Measurements from ENCODE around the gene SLC2A13.
"Not testable (repeated sequence)": the region's sequence is repeated elsewhere in the genome, so short reads cannot be mapped to it uniquely, and the experiment has no call there.

The SLC2A13 gene

DNA sequence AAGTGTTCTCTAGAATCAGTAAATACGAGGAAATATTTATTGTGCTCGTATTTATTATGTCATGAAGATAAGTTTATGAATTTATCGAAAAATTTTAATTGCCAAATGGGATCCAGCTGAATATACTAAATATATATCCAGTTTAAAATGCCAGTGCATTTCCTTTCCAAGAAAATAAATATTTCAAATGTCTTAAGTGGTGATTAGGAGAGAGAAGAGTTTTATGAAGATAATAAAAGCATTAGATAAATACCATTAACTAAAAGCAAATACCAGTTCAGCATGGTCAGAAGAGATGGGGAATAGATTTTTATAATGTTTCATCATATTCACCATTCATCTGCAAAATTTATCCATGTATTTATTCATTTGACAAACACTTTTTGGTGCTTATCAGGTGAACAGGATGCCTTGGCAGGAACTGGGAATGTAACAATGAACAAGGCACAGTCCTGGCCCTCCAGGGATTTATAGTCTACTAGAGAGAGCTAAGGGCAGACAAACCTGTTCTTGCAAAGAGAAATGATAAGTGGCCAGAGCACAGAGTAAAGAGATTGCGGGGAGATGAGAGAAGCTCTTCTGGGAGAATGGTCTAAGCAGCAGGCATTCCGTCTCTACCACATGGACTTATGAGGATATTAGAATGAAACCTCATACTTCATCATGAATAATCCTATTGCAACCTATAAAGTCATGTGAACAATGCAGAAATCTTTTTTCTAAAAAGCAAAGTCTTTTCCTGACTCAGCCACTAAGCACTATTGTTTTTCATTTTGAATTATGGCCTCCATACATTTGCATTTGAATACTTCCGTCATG, 342.6 kb downstream of the SLC2A13 start:
- no peak for DNase-seq (ENCODE audit: low read depth, low spot score)

- DNase-seq (ENCODE audit: low read depth, low spot score), result no peak
Measured at GRCh38 chr12:39755478-39755877, 350.4 kb downstream of the SLC2A13 start.

DNA sequence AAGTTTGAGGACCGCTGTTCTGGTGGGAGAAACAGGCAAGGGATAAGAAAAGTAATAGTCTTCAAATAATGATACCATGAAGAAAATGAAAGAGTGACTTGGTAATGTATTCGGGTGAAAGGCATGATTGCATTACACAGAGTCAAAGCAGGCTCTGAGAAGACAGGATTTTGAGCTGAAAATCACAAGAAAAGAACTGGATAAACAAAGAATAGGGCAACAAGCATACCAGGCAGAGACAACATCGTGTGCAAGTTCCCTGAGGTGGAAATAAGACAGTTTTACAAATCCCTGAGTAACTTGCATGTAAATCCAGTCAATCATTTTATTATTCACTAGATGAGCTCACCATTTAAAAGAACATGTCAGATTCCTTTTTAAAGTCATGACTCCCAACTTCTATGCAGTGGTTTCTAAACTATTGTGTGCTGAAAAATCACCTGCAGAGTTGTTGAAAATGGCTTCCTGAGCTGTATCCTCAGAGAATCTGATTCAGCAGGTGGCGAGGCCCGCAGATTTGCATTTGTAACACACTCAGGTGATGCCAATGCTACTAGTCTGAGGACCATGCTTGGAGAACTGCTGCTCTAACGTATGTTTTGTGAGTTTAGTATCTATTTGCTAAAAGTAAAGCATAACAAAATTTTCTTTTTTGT, 353.3 kb downstream of the SLC2A13 start:
- DNase-seq (ENCODE audit: low read depth, low spot score), result peak; percentile 77

DNA sequence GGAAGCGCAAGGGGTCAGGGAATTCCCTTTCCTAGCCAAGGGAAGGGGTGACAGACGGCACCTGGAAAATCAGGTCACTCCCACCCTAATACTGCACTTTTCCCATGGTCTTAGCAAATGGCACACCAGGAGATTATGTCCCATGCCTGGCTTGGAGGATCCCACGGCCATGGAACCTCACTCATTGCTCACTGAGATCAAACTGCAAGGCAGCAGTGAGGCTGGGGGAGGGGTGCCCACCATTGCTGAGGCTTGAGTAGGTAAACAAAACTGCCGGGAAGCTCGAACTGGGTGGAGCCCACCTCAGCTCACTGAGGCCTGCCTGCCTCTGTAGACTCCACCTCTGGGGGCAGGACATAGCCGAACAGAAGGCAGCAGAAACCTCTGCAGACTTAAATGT, 359.7 kb downstream of the SLC2A13 start:
- not testable (repeated sequence) for DNase-seq (ENCODE audit: low read depth, low spot score)

DNA sequence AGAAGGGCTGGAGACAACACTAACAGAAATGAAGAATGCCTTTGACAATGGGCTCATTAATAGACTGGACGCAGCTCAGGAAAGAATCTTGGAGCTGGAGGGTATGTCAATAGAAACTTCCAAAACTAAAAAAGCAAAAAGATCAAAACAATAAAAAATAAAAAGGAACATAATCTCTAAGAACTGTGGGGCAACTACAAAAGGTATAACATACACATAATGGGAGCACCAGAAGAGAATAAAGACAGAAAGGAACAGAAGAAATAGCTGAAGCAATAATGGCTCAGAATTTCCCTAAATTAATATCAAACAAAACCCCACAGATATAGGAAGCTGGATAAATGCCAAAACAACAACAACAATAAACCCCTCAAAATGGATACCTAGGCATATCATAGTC, 362.2 kb downstream of the SLC2A13 start:
- DNase-seq (ENCODE audit: low read depth, low spot score), result no peak

- no peak for DNase-seq (ENCODE audit: low read depth, low spot score)
Measured at GRCh38 chr12:39736406-39736805, 369.5 kb downstream of the SLC2A13 start.

DNA sequence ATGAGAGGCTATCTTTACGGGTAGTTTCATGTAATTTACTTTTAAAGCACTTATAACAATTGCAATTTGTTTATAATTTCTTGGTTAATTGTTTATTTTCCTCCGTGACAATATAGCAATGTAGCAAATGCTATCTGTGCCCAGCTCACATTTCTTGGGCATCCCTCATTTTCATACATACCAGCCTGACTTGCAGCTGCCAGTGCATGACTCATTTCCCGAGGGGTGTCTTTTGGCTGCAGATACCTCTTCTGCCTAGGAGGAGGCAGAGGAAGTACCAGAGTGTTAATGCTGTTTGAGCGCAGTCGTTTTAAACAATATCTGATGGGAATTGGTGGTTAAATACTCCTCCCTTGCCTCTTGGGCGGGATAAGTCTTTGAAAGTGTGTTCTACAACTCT, 382.1 kb downstream of the SLC2A13 start:
- DNase-seq (ENCODE audit: low read depth, low spot score), result peak; percentile 3

- no peak for DNase-seq (ENCODE audit: low read depth, low spot score)
Measured at GRCh38 chr12:39722504-39722903, 383.4 kb downstream of the SLC2A13 start.

- no peak for DNase-seq (ENCODE audit: low read depth, low spot score)
Measured at GRCh38 chr12:39713552-39713951, 392.3 kb downstream of the SLC2A13 start.

DNA sequence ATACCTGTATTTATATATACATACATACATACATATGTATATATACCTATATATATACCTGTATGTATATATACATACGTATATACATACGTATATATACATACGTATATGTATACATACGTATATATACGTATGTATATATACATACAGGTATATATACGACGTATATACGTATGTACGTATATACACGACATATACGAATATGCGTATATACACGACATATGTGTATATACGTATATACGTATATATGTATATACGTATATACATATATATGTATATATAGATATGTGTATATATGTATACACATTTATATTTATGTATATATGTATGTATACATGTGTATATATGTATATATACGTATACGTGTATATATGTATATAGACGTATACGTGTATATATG, 393.5 kb downstream of the SLC2A13 start:
- DNase-seq (ENCODE audit: low read depth, low spot score), result no peak

All from iPS DF 19.7 (cell line).